Brain microvascular endothelial cell (primary cell): ENCODE data around the gene TCERG1L.

ENCODE experiments used
- DNase-seq: peaks from one replicate; pipeline ENCODE4 v3.0.0-alpha.2; 2020
- H3K27ac ChIP-seq: fragments of 250-450 bp; sonication (Bioruptor Pico); 2 replicates; pipeline ENCODE4 v1.5.1; 2020; ENCODE audit warnings: mild to moderate bottlenecking, moderate library complexity
- H3K27me3 ChIP-seq: fragments of 250-450 bp; sonication (Bioruptor Pico); replicated peaks from 2 replicates; pipeline ENCODE4 v1.5.1; 2020; ENCODE audit warnings: mild to moderate bottlenecking
- H3K36me3 ChIP-seq: fragments of 250-450 bp; sonication (Bioruptor Pico); replicated peaks from 2 replicates; pipeline ENCODE4 v1.5.1; 2020; ENCODE audit warnings: mild to moderate bottlenecking
- H3K4me3 ChIP-seq: 2 replicates; pipeline ENCODE4 v1.5.1; 2011; ENCODE audit warnings: low read depth, mild to moderate bottlenecking, control low read depth, low read length, moderate library complexity
- in situ Hi-C: cut with HindIII; loops from 2 replicates; pipeline ENCODE4 v1.10.0; 2017; ENCODE audit warnings: low sequenced_read_pairs, low pct_ligation_motif_present
- TF ChIP-seq, protein P1 (sequence below): IDR thresholded peaks from 2 replicates; pipeline ENCODE4 v1.5.1; 2011; ENCODE audit warnings: low read depth, mild to moderate bottlenecking, moderate library complexity, low read length, control low read depth, inconsistent platforms; ENCODE audit errors: missing control alignments

Gene TCERG1L

DNA sequence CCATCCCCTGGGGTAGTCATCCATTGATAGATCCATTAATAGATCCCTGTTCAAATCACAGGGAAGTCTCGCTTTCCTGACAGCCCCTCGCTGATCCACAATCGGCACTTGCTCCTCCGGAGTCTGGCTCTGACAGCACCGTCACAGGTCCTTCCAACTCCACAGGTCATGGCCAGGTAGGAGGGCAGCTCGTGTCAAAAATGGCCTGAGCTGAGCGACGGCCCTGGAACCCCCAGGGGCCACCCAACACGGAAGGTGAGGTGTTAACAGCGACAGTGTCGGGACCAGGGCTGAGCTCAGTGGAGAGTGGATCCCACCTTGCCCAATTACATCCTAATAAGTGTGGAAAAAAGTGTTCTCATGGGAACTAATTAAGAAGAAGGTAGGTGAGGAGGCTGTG, 219.8 kb downstream of the TCERG1L start:
- H3K36me3 ChIP-seq: no peaks in the 10 kb centered on the region
- H3K27ac ChIP-seq: no peak overlapping the region
- no peak for DNase-seq
- H3K4me3 ChIP-seq: no peak overlapping the region
- in situ Hi-C loops: no loop called here
- TF ChIP-seq, protein P1, sequence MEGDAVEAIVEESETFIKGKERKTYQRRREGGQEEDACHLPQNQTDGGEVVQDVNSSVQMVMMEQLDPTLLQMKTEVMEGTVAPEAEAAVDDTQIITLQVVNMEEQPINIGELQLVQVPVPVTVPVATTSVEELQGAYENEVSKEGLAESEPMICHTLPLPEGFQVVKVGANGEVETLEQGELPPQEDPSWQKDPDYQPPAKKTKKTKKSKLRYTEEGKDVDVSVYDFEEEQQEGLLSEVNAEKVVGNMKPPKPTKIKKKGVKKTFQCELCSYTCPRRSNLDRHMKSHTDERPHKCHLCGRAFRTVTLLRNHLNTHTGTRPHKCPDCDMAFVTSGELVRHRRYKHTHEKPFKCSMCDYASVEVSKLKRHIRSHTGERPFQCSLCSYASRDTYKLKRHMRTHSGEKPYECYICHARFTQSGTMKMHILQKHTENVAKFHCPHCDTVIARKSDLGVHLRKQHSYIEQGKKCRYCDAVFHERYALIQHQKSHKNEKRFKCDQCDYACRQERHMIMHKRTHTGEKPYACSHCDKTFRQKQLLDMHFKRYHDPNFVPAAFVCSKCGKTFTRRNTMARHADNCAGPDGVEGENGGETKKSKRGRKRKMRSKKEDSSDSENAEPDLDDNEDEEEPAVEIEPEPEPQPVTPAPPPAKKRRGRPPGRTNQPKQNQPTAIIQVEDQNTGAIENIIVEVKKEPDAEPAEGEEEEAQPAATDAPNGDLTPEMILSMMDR: no peak
- H3K27me3 ChIP-seq: no peaks in the 10 kb centered on the region

DNA sequence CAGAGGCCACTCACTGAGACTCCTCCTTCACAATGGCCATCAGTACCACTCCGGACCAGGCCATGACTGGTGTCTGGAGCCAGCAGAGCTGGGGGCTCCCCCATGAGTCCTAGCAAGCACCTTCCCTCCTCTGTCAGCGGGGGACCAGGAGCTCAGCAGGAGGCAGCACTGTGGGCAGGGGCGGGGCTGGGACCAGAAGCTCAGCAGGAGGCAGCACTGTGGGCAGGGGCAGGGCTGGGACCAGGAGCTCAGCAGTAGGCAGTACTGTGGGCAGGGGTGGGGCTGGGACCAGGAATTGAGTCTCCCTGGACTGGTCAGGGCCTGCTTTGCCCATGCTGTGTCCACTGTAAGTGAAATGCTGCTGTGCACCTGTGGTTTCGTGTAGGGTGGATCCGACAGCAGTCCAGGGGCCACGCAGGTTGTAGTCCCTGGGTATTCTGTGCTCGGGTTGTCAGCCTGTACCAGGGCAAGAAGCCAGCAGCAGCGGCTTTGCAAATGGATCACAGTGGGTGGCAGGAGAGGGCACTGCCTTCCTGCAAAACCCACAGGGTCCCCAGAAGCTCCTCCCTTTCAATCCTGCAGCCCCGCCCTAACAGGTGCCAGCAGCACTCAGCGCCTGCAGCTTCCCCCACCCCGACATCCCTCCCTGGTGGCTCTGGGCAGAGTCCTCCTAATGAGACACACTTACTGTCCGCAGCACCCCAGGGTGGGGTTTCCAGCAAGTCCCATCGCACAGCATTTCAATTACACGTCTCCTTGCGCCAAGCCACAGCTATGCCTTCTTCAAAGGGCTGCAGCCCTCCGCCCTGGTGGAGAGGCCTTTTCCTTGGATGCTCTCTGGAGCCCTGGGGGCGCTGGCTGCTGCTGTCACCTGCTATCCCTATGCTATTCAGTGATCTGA, 220.5 kb downstream of the TCERG1L start:
- no peak for DNase-seq
- H3K27ac ChIP-seq: no peak overlapping the region
- TF ChIP-seq, protein P1: no peak
- in situ Hi-C loops: no loop called here
- H3K27me3 ChIP-seq: no peaks in the 10 kb centered on the region
- no peaks in the 10 kb centered on the region for H3K36me3 ChIP-seq
- no peak overlapping the region for H3K4me3 ChIP-seq

- H3K27ac ChIP-seq: no peak overlapping the region
- in situ Hi-C loops: no loop called here
- H3K4me3 ChIP-seq: no peak overlapping the region
- DNase-seq: no peak
- TF ChIP-seq, protein P1: no peak
- H3K27me3 ChIP-seq: no peaks in the 10 kb centered on the region
- no peaks in the 10 kb centered on the region for H3K36me3 ChIP-seq
Observed at GRCh38 chr10:131089861-131090260, 221.7 kb downstream of the TCERG1L start.

DNA sequence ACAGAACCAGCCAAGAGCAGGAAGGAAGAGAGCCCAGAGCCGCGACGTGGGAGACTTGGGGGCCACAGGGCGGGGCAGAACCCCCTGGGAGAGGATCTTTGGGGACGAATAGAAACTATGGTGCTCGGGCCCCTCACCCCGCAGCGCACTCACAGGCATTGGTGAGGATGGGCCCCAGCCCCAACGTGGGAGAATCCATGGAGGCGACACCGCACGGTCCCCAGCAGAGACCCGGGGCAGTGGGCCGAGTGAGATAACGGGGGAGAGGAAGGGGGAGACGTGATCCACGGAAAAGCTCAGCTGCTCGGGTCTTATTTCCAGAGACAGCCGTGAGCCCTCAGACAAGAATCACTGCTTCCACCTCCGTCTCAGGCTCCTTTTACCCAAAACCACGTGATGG, 222.4 kb downstream of the TCERG1L start:
- TF ChIP-seq, protein P1: no peak
- H3K4me3 ChIP-seq: no peak overlapping the region
- no peaks in the 10 kb centered on the region for H3K27me3 ChIP-seq
- DNase-seq: no peak
- no peaks in the 10 kb centered on the region for H3K36me3 ChIP-seq
- in situ Hi-C loops: no loop called here
- H3K27ac ChIP-seq: no peak overlapping the region

GRCh38 chr10:131088619-131089018, 222.9 kb downstream of the TCERG1L start:
- TF ChIP-seq, protein P1: no peak
- in situ Hi-C loops: no loop called here
- H3K27ac ChIP-seq: no peak overlapping the region
- no peak for DNase-seq
- H3K36me3 ChIP-seq: no peaks in the 10 kb centered on the region
- no peaks in the 10 kb centered on the region for H3K27me3 ChIP-seq
- no peak overlapping the region for H3K4me3 ChIP-seq
